Erythroblast (primary cell): ENCODE results near the gene RELB.

ENCODE experiments used
- GATA1 ChIP-seq: IDR thresholded peaks from 2 replicates; pipeline ENCODE4 v1.6.1; 2011; ENCODE audit warnings: low read depth, mild to moderate bottlenecking, control low read depth, low read length, moderate library complexity
- POLR2A ChIP-seq: IDR thresholded peaks from 2 replicates; pipeline ENCODE4 v1.6.1; 2011; ENCODE audit warnings: mild to moderate bottlenecking, low read length

GRCh38 chr19:44968670-44969069 is 32.6 kb upstream of the RELB start:
- TF ChIP-seq POLR2A, result no peak
- no peak for TF ChIP-seq GATA1
